ENCODE data around the gene SERPINA1. TPM values are rescaled to one million over a fixed set of nuclear protein-coding genes. Genes with fewer than 3 reads are reported as not detected.
"Not testable (repeated sequence)": the region's sequence is repeated elsewhere in the genome, so short reads cannot be mapped to it uniquely, and the experiment has no call there.

The SERPINA1 gene
- total RNA-seq, 1 donor from 2014 or later = 0.13 TPM

GRCh38 chr14:94421316-94421715 is 32.9 kb upstream of the SERPINA1 start:
- peaks cover 7% of the 10 kb centered on the region for H3K9me3 Mint-ChIP-seq
- no peaks in the 10 kb centered on the region for H3K4me1 ChIP-seq
- H3K4me3 ChIP-seq = no peak overlapping the region
- H3K36me3 ChIP-seq = no peaks in the 10 kb centered on the region
- H3K27me3 ChIP-seq = no peaks in the 10 kb centered on the region
- H3K27ac Mint-ChIP-seq = no peak overlapping the region
- H3K4me2 ChIP-seq = no peak overlapping the region
- DNase-seq (ENCODE audit: low spot score) = no peak
- H3K9ac ChIP-seq = no peak overlapping the region
- peaks cover 4% of the 10 kb centered on the region for H3K27me3 Mint-ChIP-seq (ENCODE audit: insufficient read depth, low read depth)
- TF ChIP-seq CTCF (IDR thresholded peaks at IDR 0.05) (no peak), EZH2phosphoT487 (IDR thresholded peaks at IDR 0.05) (no peak), EZH2 (IDR thresholded peaks at IDR 0.05) (no peak)
- H3F3A ChIP-seq (ENCODE audit: low read depth) = no peaks in the 10 kb centered on the region
- no peak overlapping the region for H2AFZ ChIP-seq (replicated peaks)
- no peaks in the 10 kb centered on the region for H3K36me3 Mint-ChIP-seq
- H3K4me1 Mint-ChIP-seq = peaks cover 2% of the 10 kb centered on the region
- no peaks in the 10 kb centered on the region for H3K9me3 ChIP-seq (ENCODE audit: low read depth)
- H4K20me1 ChIP-seq (ENCODE audit: low read depth) = no peaks in the 10 kb centered on the region
- no peak overlapping the region for H3K4me3 Mint-ChIP-seq
- no peak overlapping the region for H3K27ac ChIP-seq
- H3K79me2 ChIP-seq (ENCODE audit: low read depth) = no peaks in the 10 kb centered on the region

GRCh38 chr14:94417497-94418205 is 29.2 kb upstream of the SERPINA1 start:
- not testable (repeated sequence) for H3K27me3 Mint-ChIP-seq (ENCODE audit: insufficient read depth, low read depth); H4K20me1 ChIP-seq (ENCODE audit: low read depth); H3K27ac ChIP-seq; H3K4me1 Mint-ChIP-seq; H3K27ac Mint-ChIP-seq; H3K79me2 ChIP-seq (ENCODE audit: low read depth); H3K4me1 ChIP-seq; H3K36me3 ChIP-seq; H3K9me3 ChIP-seq (ENCODE audit: low read depth); H3F3A ChIP-seq (ENCODE audit: low read depth); H3K4me2 ChIP-seq; H3K4me3 ChIP-seq; H2AFZ ChIP-seq (replicated peaks); DNase-seq (ENCODE audit: low spot score); H3K27me3 ChIP-seq; H3K36me3 Mint-ChIP-seq; H3K9ac ChIP-seq; H3K4me3 Mint-ChIP-seq
- H3K9me3 Mint-ChIP-seq = peaks cover 12% of the 10 kb centered on the region

GRCh38 chr14:94412671-94413638 is 24.6 kb upstream of the SERPINA1 start:
- no peak overlapping the region for H2AFZ ChIP-seq (replicated peaks)
- no peak overlapping the region for H3K27ac Mint-ChIP-seq

More at GRCh38 chr14:94412671-94413638, 24.6 kb upstream of the SERPINA1 start:
- H3F3A ChIP-seq (ENCODE audit: low read depth) = no peaks in the 10 kb centered on the region
- H3K4me1 ChIP-seq = no peaks in the 10 kb centered on the region
- H3K36me3 ChIP-seq = no peaks in the 10 kb centered on the region
- DNase-seq (ENCODE audit: low spot score) = no peak
- no peak overlapping the region for H3K27ac ChIP-seq
- no peaks in the 10 kb centered on the region for H3K9me3 ChIP-seq (ENCODE audit: low read depth)
- peaks cover 17% of the 10 kb centered on the region for H3K9me3 Mint-ChIP-seq
- TF ChIP-seq CTCF (IDR thresholded peaks at IDR 0.05) (peak; percentile 44), EZH2phosphoT487 (IDR thresholded peaks at IDR 0.05) (no peak)
- H3K79me2 ChIP-seq (ENCODE audit: low read depth) = no peaks in the 10 kb centered on the region
- peaks cover 4% of the 10 kb centered on the region for H3K4me1 Mint-ChIP-seq
- no peak overlapping the region for H3K4me2 ChIP-seq
- no peaks in the 10 kb centered on the region for H3K27me3 ChIP-seq
- H4K20me1 ChIP-seq (ENCODE audit: low read depth) = no peaks in the 10 kb centered on the region
- no peak overlapping the region for H3K9ac ChIP-seq
- peaks cover 7% of the 10 kb centered on the region for H3K27me3 Mint-ChIP-seq (ENCODE audit: insufficient read depth, low read depth)
- no peaks in the 10 kb centered on the region for H3K36me3 Mint-ChIP-seq
- no peak overlapping the region for H3K4me3 Mint-ChIP-seq
- H3K4me3 ChIP-seq = no peak overlapping the region
